Kidney capillary endothelial cell (primary cell): ENCODE measurements around the gene FOXN1.
"Not testable (repeated sequence)": the region's sequence is repeated elsewhere in the genome, so short reads cannot be mapped to it uniquely, and the experiment has no call there.

Experiments
- DNase-seq: peaks from one replicate; pipeline ENCODE4 v3.0.0-alpha.2; 2018; ENCODE audit warnings: low spot score

FOXN1 gene

GRCh38 chr17:28505986-28506665 lies at the start of gene FOXN1:
Gene FOXN1 (plus strand): TSS chr17:28506348. CDS start chr17:28523970, 17,622 bp downstream.
- no peak for DNase-seq

GRCh38 chr17:28457890-28458289 lies 48.3 kb upstream of the FOXN1 start:
- DNase-seq = no peak

GRCh38 chr17:28458881-28459280 lies 47.3 kb upstream of the FOXN1 start:
- DNase-seq = not testable (repeated sequence)

- no peak for DNase-seq
These were observed 45.2 kb upstream of the FOXN1 start for GRCh38 chr17:28460901-28461300.

- DNase-seq = no peak
These were observed 40.1 kb upstream of the FOXN1 start for GRCh38 chr17:28466001-28466400.

- no peak for DNase-seq
These were observed 39.6 kb upstream of the FOXN1 start for GRCh38 chr17:28466521-28467048.

- DNase-seq = no peak
These were observed 38.6 kb upstream of the FOXN1 start for GRCh38 chr17:28467456-28468025.

- DNase-seq = not testable (repeated sequence)
These were observed 38.0 kb upstream of the FOXN1 start for GRCh38 chr17:28468033-28468735.

GRCh38 chr17:28468781-28469180 lies 37.4 kb upstream of the FOXN1 start:
- no peak for DNase-seq

- no peak for DNase-seq
These were observed 36.8 kb upstream of the FOXN1 start for GRCh38 chr17:28469376-28469775.

- DNase-seq = no peak
These were observed 35.8 kb upstream of the FOXN1 start for GRCh38 chr17:28470266-28470913.

- DNase-seq = no peak
These were observed 35.2 kb upstream of the FOXN1 start for GRCh38 chr17:28470914-28471366.

GRCh38 chr17:28471531-28472342 lies 34.4 kb upstream of the FOXN1 start:
- no peak for DNase-seq

- DNase-seq = no peak
These were observed 33.2 kb upstream of the FOXN1 start for GRCh38 chr17:28472871-28473497.

GRCh38 chr17:28473542-28473941 lies 32.6 kb upstream of the FOXN1 start, which contains the start of gene SLC13A2:
Gene SLC13A2 (plus strand): TSS chr17:28473644. CDS start chr17:28473713, 69 bp downstream.
- DNase-seq = no peak

- no peak for DNase-seq
These were observed 32.0 kb upstream of the FOXN1 start for GRCh38 chr17:28474111-28474531.

- no peak for DNase-seq
These were observed 30.8 kb upstream of the FOXN1 start for GRCh38 chr17:28475151-28475900.

GRCh38 chr17:28476076-28476865 lies 29.9 kb upstream of the FOXN1 start:
- DNase-seq = no peak

GRCh38 chr17:28477928-28478327 lies 28.2 kb upstream of the FOXN1 start:
- DNase-seq = no peak
